HG03457 (cell line): Measurements from ENCODE around the gene GMFB.

Source experiments
- ATAC-seq: cut with Tn5 transposase; IDR thresholded peaks from one replicate; pipeline ENCODE4 v1.9.1; 2021; ENCODE audit warnings: moderate number of reproducible peaks; ENCODE audit not compliant: unreplicated experiment

The GMFB gene

GRCh38 chr14:54488646-54489317 is at the start of gene GMFB:
Gene GMFB (minus strand): TSS chr14:54488980. CDS start chr14:54488927, 53 bp downstream.
- ATAC-seq: peak; percentile 88

- ATAC-seq: no peak
Measured at GRCh38 chr14:54538055-54538454, 49.3 kb upstream of the GMFB start.

- no peak for ATAC-seq
Measured at GRCh38 chr14:54537651-54538050, 48.9 kb upstream of the GMFB start.

- no peak for ATAC-seq
Measured at GRCh38 chr14:54535646-54536045, 46.9 kb upstream of the GMFB start.

GRCh38 chr14:54535126-54535525 is 46.3 kb upstream of the GMFB start:
- no peak for ATAC-seq

- ATAC-seq: no peak
Measured at GRCh38 chr14:54533100-54533499, 44.3 kb upstream of the GMFB start.

- ATAC-seq: peak; percentile 88
Measured at GRCh38 chr14:54532111-54533012, 43.6 kb upstream of the GMFB start.

- ATAC-seq: no peak
Measured at GRCh38 chr14:54529811-54530210, 41.0 kb upstream of the GMFB start.

GRCh38 chr14:54528973-54529372 is 40.2 kb upstream of the GMFB start:
- ATAC-seq: no peak

GRCh38 chr14:54524410-54524809 is 35.6 kb upstream of the GMFB start:
- no peak for ATAC-seq

- ATAC-seq: no peak
Measured at GRCh38 chr14:54516709-54517108, 27.9 kb upstream of the GMFB start.

GRCh38 chr14:54515670-54516069 is 26.9 kb upstream of the GMFB start:
- ATAC-seq: no peak

- no peak for ATAC-seq
Measured at GRCh38 chr14:54512393-54512792, 23.6 kb upstream of the GMFB start.

- ATAC-seq: peak; percentile 94
Measured at GRCh38 chr14:54509546-54510501, 21.0 kb upstream of the GMFB start, which contains the start of gene CGRRF1. Gene CGRRF1 (plus strand): TSS chr14:54509906. CDS start chr14:54509960, 54 bp downstream.

- no peak for ATAC-seq
Measured at GRCh38 chr14:54503486-54503885, 14.7 kb upstream of the GMFB start.

- ATAC-seq: no peak
Measured at GRCh38 chr14:54502602-54503001, 13.8 kb upstream of the GMFB start.

- ATAC-seq: no peak
Measured at GRCh38 chr14:54501480-54501879, 12.7 kb upstream of the GMFB start.

- ATAC-seq: no peak
Measured at GRCh38 chr14:54500744-54501143, 12.0 kb upstream of the GMFB start.

GRCh38 chr14:54498579-54498978 is 9.8 kb upstream of the GMFB start:
- ATAC-seq: no peak

GRCh38 chr14:54498095-54498531 is 9.3 kb upstream of the GMFB start:
- ATAC-seq: no peak

- ATAC-seq: no peak
Measured at GRCh38 chr14:54497224-54497623, 8.4 kb upstream of the GMFB start.
